Measurements from ENCODE around the gene EID2. TPM values are rescaled to one million over a fixed set of nuclear protein-coding genes. Genes with fewer than 3 reads are reported as not detected.

EID2 gene
- total and polyA plus RNA-seq, 12 donors: 13.9 to 32.9 (median 25.9) TPM

DNA sequence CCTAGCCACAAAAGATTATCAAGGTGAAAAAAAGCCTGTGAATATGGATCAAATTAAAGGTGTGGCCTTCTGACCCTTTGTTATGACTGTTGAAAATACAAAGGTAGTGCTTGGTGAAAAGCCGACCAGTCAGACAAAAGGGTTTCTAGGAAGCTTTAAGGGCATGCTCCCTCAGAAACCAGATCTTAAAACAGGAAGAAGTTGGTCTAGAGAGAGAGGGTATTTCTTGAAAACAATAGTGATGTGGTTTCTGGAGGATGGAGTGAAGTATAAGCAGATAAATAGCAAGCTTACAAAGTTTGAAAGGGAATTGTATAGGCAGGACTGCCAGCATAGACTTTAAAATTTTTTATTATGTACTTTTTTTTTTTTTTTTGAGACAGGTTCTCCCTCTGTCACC lies 5.0 kb upstream of the EID2 start:
- TF ChIP-seq POLR2A (IDR thresholded peaks at IDR 0.05) (no peak), CTCF (IDR thresholded peaks at IDR 0.05) (no peak)
- Histone ChIP-seq H3K36me3 (replicated peaks in 1 of 2) (no peaks in the 10 kb centered on the region), H3K4me1 (replicated peaks in 1 of 2) (peaks cover 0 to 4% of the 10 kb centered on the region in 2 donors), H3K4me3 (no peak overlapping the region), H3K27me3 (no peaks in the 10 kb centered on the region), H3K9me3 (replicated peaks in 1 of 3) (no peaks in the 10 kb centered on the region), H3K27ac (no peak overlapping the region)
- no peak for DNase-seq
- intact Hi-C loops (cut with DNase I): no loop called here
- 48 to 63% (median 60%) methylated on average over 1 of the region's 1 CpG for WGBS, 4 donors

DNA sequence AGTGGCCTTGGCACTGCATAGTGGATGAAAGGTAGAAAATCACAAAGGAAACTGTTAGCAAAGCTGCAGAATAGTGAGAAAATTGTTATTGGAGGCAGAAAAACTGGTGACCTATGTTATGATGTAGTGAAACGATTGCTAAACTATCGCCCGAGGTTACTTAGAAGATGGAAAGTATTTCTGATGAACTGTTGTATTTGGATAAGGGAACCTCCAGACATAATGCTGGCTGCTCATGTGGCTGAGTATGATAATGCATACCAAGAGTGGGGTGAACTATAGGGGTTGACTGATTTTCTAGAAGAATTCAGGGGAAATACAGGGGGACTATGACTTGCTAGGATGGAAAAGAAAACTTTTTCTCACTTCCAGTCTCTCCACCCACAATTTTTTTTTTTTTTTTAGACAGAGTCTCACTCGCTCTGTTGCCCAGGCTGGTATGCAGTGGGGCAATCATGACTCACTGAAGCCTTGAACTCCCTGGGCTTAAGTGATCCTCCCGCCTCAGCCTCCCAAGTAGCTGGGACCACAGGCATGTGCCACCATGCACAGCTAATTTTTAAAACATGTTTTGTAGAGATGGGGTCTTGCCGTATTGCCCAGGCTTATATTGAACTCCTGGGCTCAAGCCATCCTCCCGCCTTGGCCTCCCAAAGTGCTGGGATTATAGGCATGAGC lies 4.4 kb upstream of the EID2 start:
- DNase-seq: no peak
- Histone ChIP-seq H3K27me3 (no peaks in the 10 kb centered on the region), H3K9me3 (replicated peaks in 1 of 3) (no peaks in the 10 kb centered on the region), H3K36me3 (replicated peaks in 1 of 2) (no peaks in the 10 kb centered on the region), H3K4me3 (no peak overlapping the region), H3K27ac (no peak overlapping the region), H3K4me1 (replicated peaks in 1 of 2) (peaks cover 0 to 4% of the 10 kb centered on the region in 2 donors)
- WGBS, 4 donors: 67 to 77% (median 71%) methylated on average over 7 of the region's 7 CpGs
- no peak for TF ChIP-seq CTCF (IDR thresholded peaks at IDR 0.05)
- TF ChIP-seq POLR2A (IDR thresholded peaks at IDR 0.05): no peak
- intact Hi-C loops (cut with DNase I): no loop called here

- H3K27me3 ChIP-seq: no peaks in the 10 kb centered on the region
- 67 to 91% (median 86%) methylated on average over 3 of the region's 3 CpGs for WGBS, 4 donors
- no peak overlapping the region for H3K4me3 ChIP-seq
- no peak overlapping the region for H3K27ac ChIP-seq
- H3K9me3 ChIP-seq (replicated peaks in 1 of 3): no peaks in the 10 kb centered on the region
- no peak for TF ChIP-seq POLR2A (IDR thresholded peaks at IDR 0.05)
- no peak for TF ChIP-seq CTCF (IDR thresholded peaks at IDR 0.05)
- no peaks in the 10 kb centered on the region for H3K36me3 ChIP-seq (replicated peaks in 1 of 2)
- no peak for DNase-seq
- intact Hi-C loops (cut with DNase I): no loop called here
- peaks cover 6 to 11% of the 10 kb centered on the region in 2 donors for H3K4me1 ChIP-seq (replicated peaks in 1 of 2)
These were observed 3.5 kb upstream of the EID2 start for GRCh38 chr19:39543477-39543857.

GRCh38 chr19:39542206-39542605 lies 2.2 kb upstream of the EID2 start:
- peaks cover 10 to 23% of the 10 kb centered on the region in 2 donors for H3K4me1 ChIP-seq (replicated peaks in 1 of 2)
- intact Hi-C loops (cut with DNase I): no loop called here
- H3K9me3 ChIP-seq (replicated peaks in 1 of 3): no peaks in the 10 kb centered on the region
- no peak overlapping the region for H3K27ac ChIP-seq
- WGBS, 4 donors: 52 to 69% (median 60%) methylated on average over 2 of the region's 2 CpGs
- no peak for DNase-seq
- H3K4me3 ChIP-seq: no peak overlapping the region
- no peaks in the 10 kb centered on the region for H3K36me3 ChIP-seq (replicated peaks in 1 of 2)
- H3K27me3 ChIP-seq: no peaks in the 10 kb centered on the region
- no peak for TF ChIP-seq POLR2A (IDR thresholded peaks at IDR 0.05)
- TF ChIP-seq CTCF (IDR thresholded peaks at IDR 0.05): no peak

Data from adrenal gland (tissue), 12 donors.